DMS53 (cell line): ENCODE results near the gene SLC7A5.
"Not testable (repeated sequence)": the region's sequence is repeated elsewhere in the genome, so short reads cannot be mapped to it uniquely, and the experiment has no call there.

Experiments used
- DNase-seq: peaks from one replicate; lab custom pipeline; 2025; lab: John Stamatoyannopoulos, UW

The SLC7A5 gene

GRCh38 chr16:87869061-87869878 lies at the start of gene SLC7A5:
Gene SLC7A5 (minus strand): TSS chr16:87869507. CDS start chr16:87869422, 85 bp downstream.
- DNase-seq: peak; percentile 86

GRCh38 chr16:87918338-87918737 lies 49.0 kb upstream of the SLC7A5 start:
- no peak for DNase-seq

GRCh38 chr16:87917503-87917902 lies 48.2 kb upstream of the SLC7A5 start:
- DNase-seq: no peak

- DNase-seq: no peak
These were observed 45.5 kb upstream of the SLC7A5 start for GRCh38 chr16:87914812-87915211.

GRCh38 chr16:87914021-87914725 lies 44.9 kb upstream of the SLC7A5 start:
- not testable (repeated sequence) for DNase-seq

- not testable (repeated sequence) for DNase-seq
These were observed 43.4 kb upstream of the SLC7A5 start for GRCh38 chr16:87912691-87913090.

GRCh38 chr16:87911106-87911763 lies 41.9 kb upstream of the SLC7A5 start:
- peak; percentile 92 for DNase-seq

- peak; percentile 85 for DNase-seq
These were observed 40.1 kb upstream of the SLC7A5 start for GRCh38 chr16:87909203-87909935.

GRCh38 chr16:87908101-87908500 lies 38.8 kb upstream of the SLC7A5 start:
- DNase-seq: not testable (repeated sequence)

GRCh38 chr16:87905521-87905920 lies 36.2 kb upstream of the SLC7A5 start:
- DNase-seq: not testable (repeated sequence)

GRCh38 chr16:87904963-87905362 lies 35.7 kb upstream of the SLC7A5 start:
- DNase-seq: not testable (repeated sequence)

- DNase-seq: not testable (repeated sequence)
These were observed 31.2 kb upstream of the SLC7A5 start for GRCh38 chr16:87900489-87900888.

- no peak for DNase-seq
These were observed 28.5 kb upstream of the SLC7A5 start for GRCh38 chr16:87897521-87898505.

GRCh38 chr16:87896924-87897520 lies 27.7 kb upstream of the SLC7A5 start:
- not testable (repeated sequence) for DNase-seq

- DNase-seq: not testable (repeated sequence)
These were observed 27.0 kb upstream of the SLC7A5 start for GRCh38 chr16:87896176-87896890.

GRCh38 chr16:87895641-87896141 lies 26.4 kb upstream of the SLC7A5 start:
- DNase-seq: no peak

- not testable (repeated sequence) for DNase-seq
These were observed 24.7 kb upstream of the SLC7A5 start for GRCh38 chr16:87894005-87894404.

GRCh38 chr16:87891764-87892163 lies 22.5 kb upstream of the SLC7A5 start:
- no peak for DNase-seq

GRCh38 chr16:87889762-87890161 lies 20.5 kb upstream of the SLC7A5 start:
- peak; percentile 29 for DNase-seq
